Cerebellar cortex (tissue), 1 donor: ENCODE measurements around the gene SLC13A4.
"Not testable (repeated sequence)": the region's sequence is repeated elsewhere in the genome, so short reads cannot be mapped to it uniquely, and the experiment has no call there.

Experiments used
- DNase-seq: peaks from one replicate; pipeline ENCODE4 v3.0.0-alpha.2; 2015; ENCODE audit warnings: low spot score

Gene SLC13A4

DNA sequence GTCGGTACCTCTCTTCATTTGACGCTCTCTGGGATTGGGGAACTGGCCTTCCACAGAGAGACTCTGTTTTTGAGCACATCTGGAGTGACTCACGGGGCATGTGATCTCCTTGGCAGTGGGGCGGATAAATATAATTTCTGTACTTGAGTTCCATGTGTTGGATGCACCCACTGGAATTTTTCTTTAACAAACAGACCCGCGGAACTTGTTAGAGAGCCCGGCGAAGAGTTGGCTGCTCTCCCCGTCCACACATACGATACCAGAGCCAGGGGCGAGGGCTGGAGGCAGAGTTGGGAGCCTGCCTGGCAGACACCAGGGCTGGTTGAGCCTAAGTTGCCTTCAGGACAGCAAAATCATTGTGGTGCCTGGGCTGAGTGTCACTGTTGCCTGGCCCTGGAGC lies 20.8 kb upstream of the SLC13A4 start, which contains the start of gene FAM180A:
FAM180A (minus strand) TSS at position 44 of the 400 bp plus-strand sequence. CDS start 233 bp downstream, outside the sequence.
- DNase-seq, result no peak

- DNase-seq, result no peak
These were observed 19.4 kb upstream of the SLC13A4 start for GRCh38 chr7:135747366-135747765.

- DNase-seq, result no peak
These were observed 17.8 kb upstream of the SLC13A4 start for GRCh38 chr7:135745703-135746312.

- DNase-seq, result no peak
These were observed 17.1 kb upstream of the SLC13A4 start for GRCh38 chr7:135744938-135745702.

DNA sequence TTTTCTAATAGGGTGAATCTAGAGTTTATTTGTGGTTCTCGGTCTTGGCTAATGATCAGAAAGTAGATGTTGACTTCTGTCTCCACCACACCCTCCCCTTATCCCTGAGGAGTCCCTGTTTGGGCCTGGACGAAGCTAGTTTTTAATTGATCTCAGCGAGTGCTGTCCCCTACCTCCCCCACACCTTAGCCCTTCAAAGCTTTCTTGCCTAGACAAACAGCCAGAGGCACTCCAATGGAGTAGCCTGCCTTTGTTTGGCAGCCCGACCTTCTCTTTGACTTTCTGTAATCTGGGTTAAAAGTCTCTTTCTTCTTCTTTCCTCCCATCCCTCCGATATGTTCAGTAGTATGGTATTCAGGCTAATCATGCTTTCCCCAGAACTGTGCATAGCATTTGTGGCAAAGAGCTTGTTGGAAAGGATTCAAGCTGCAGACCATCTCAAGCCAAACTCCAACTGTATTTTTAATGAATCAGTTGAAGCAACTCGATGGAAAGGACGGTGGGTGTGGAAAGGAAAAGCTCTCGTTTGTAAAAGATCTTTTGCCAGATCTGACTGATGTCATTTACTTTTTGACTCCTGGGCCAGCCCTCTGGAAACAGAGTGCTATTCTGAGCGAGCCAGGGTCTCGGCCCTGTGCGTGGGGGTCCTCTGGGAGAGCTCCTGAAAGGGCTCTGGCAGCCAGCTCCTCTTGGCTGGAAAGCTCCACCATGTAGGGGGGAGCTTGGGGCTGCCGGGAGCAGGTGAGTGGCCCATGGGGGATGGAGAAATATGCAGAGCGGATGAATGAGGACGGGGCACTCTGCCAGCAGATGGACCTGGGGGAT lies 16.1 kb upstream of the SLC13A4 start:
- DNase-seq, result no peak

GRCh38 chr7:135742371-135742770 lies 14.4 kb upstream of the SLC13A4 start:
- no peak for DNase-seq

DNA sequence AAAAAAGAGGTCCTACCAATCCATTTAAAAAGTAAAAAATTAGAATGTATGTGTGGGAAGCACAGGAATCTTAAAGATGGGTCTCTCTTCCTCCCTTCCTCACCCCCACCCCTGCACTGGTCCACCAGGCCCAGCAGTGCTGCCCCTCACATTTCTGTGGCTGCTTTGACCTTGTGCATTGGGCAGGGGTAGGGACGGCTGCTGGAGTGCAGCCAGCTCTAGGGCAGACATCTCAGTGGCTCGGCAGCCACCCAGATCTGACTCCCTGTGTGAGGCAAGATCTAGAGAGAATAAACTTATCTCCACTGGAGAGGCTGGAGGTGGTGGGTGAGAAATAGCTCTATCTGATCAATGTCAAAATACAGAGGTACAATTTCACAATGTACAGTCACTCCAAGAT lies 13.9 kb upstream of the SLC13A4 start:
- no peak for DNase-seq

GRCh38 chr7:135740889-135741288 lies 12.9 kb upstream of the SLC13A4 start:
- no peak for DNase-seq

- not testable (repeated sequence) for DNase-seq
These were observed 9.3 kb upstream of the SLC13A4 start for GRCh38 chr7:135737306-135737647.

GRCh38 chr7:135736586-135737305 lies 8.8 kb upstream of the SLC13A4 start:
- no peak for DNase-seq

GRCh38 chr7:135734343-135734689 lies 6.3 kb upstream of the SLC13A4 start:
- no peak for DNase-seq

DNA sequence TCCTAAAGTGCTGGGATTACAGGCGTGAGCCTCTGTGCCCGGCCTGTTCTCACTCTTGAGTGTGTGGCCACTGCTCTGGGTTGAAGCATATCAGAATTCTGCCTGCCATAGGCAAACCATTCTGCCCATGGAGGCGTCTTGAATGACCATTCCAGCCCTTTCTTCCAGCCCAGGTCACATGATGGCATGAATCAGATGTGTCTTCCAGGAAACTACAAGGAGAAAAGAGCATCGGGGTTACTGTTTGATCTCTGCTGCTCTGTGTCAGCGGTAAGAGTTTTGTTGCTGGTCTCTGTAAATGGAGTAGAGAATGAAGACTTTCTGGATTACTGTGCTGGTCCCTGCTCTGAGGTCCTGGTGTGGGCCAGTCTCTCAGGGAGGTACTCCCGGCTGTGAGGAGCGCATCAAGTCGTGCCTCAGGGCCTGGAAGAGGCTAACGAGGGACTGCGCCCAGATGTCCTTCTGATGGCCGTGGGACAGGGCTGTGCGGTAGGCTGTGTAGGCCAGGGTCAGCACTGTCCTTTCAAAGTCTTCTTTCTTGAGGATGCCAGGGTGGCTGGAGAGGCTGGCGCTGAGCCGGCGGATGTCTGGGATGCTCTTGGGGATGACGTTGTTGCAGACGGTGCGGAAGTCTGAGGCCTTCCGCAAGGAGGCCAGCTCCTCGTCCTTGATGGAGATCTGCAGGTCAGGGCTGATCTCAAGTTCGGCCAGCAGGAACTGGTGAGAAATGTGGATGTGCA lies 5.8 kb upstream of the SLC13A4 start:
- DNase-seq, result no peak

DNA sequence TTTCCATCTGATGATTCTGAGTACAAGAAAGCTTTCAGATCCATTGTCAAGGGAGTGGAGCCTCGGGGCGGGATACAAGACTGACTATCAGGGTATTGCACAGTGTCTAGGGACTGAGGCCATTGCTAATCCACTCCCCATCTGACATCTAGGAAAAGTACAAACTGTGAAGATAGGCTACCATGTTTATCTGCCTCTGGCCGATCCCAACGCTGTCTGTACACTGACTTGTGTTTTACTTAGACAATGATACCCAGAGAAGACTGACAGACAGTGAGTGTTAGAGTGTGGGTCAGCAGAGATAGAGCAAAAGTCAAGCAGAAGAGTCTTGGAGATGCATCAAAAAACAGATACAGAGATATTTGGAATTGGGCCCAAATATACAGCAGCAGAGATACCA lies 3.1 kb upstream of the SLC13A4 start:
- DNase-seq, result no peak

GRCh38 chr7:135729230-135729629 lies 1.2 kb upstream of the SLC13A4 start:
- DNase-seq, result no peak

DNA sequence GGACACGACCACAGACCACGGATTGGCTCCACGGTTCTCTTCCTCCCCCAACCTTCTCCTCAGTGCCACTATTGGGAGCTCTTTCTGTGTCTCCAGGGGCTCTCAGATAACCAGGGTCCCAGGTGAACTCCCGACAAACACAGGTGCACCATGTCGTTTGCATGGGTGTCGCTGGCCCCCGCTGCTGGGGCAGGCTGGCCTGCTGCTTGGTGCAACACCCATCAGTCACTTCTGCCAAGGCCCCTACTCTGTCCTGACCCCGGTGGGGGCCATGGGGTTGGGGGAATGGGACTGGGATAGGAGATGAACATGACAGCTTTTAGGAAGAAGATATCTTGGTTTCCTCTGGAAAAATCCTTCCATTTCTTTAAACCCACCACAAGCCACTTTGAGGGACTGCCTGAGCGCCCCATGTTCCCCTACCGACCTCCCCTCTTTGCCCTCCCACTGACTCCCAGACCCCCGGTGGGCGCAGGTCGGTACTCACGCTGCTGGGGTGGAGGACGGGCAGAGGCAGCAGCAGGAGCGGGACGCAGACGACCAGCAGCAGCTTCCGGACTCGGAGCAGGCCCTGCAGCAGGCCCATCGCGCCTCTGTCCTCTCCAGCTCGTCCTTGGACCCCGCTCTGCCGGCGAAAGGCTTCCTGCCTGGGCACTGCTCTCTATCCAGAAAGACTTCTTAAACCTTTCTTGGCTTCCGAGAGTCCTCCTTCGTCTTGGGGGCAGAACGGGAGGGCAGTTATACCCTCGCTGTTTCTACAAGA lies 894 bp downstream of the SLC13A4 start:
- DNase-seq, result no peak

- DNase-seq, result no peak
These were observed 1.7 kb downstream of the SLC13A4 start for GRCh38 chr7:135726276-135726788.

DNA sequence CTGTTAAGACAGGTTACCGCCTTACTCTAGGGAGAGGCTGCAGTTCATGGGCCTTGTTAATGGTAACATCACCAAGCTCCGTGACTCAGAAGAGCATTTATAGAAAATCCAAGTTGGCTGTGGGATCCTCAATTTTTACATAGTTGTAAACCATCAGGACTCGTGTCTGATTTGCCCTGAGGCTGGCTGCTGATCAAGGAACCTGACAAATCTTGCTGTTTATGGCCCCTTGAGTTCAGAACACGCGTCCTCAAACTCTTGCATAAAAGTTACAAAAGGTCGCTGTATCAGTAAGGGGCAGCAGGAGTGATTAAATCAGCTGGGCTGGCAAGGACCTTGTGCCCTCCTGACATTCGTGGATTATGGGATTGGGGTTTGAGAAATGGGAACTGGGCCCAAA lies 4.6 kb downstream of the SLC13A4 start:
- DNase-seq, result no peak

DNA sequence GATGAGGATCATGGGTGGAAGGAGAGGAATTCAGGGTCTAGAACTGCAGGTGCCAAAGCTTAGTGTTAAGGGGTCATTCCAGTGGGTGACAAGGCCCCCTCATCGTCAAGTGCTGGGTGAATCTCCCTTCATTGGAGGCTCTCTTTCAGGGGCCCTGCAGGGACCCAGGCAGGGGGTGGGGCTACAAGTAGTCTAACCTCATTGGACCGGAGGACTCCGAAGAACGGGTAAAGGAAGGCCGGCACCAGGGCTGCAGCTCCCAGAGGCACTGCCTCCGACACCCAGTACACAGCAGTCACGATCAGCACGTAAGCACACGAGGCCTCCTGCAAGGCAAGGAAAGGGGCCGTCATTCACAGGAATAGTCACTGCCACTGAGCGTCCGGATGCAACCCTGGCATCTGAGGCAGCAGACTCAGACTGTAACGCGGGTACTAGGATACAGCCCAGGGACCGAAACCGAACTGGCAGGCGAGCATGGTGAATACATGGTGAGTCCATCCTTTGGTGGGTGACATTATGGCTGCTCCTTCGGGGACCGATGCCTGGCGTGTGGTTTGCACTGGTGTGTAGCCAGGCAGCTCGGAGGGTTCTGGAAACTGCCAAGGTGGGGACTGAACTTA lies 6.7 kb downstream of the SLC13A4 start:
- DNase-seq, result no peak

DNA sequence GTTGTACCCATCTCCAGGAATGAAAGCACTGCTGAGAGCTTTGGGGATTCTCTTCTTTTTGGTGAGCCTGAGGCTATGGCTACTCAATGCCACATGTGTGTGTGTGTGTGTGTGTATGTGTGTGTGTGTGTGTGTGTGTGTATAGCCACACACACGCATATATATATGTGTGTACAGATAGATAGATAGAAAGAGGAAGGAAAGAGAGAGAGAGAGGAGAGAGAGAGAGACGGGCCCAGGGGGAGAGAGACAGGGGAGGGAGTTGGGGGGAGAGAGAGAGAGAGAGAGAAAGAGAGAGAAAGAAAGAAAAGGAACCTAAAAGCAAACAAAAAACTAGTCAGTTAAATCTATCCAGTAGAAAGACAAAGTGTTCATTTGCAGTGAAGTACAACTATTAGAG lies 8.3 kb downstream of the SLC13A4 start:
- DNase-seq, result no peak

- no peak for DNase-seq
These were observed 9.1 kb downstream of the SLC13A4 start for GRCh38 chr7:135718794-135719437.
